A204.1 (cell line): Measurements from ENCODE around the gene CDC37L1.
A peak's percentile ranks its signal among the peaks of the same experiment; 100 is the strongest.

ENCODE experiments used
- FAIRE-seq: peaks from 2 replicates; lab custom pipeline; 2012; peaks lifted over from hg19 to GRCh38; lab: Jason Lieb, UNC

Gene CDC37L1

GRCh38 chr9:4669890-4670289 is 9.5 kb upstream of the CDC37L1 start:
- FAIRE-seq = no peak

DNA sequence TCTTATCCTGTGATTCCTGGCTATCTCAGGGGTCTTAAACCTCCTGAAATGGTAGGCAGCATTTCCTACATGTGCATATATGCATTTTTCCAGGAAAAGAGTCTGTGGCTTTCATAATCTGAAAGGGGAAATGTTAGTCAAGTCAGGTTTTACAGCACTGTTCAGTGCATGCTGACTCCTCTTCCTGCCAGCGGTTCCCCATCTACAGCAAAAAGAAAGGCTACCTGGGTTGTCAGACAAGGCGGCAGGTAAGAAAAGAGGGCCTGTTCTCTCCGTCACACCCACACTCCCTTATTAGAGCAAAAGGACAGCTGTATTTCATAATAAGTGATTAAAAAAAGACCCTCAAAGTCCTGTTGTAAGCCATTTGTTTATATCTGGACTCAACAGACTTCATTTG is 8.8 kb upstream of the CDC37L1 start:
- FAIRE-seq = no peak

- no peak for FAIRE-seq
Measured at GRCh38 chr9:4671737-4672136, 7.6 kb upstream of the CDC37L1 start.

GRCh38 chr9:4674783-4675182 is 4.6 kb upstream of the CDC37L1 start:
- no peak for FAIRE-seq

GRCh38 chr9:4677392-4677791 is 2.0 kb upstream of the CDC37L1 start:
- FAIRE-seq = no peak

DNA sequence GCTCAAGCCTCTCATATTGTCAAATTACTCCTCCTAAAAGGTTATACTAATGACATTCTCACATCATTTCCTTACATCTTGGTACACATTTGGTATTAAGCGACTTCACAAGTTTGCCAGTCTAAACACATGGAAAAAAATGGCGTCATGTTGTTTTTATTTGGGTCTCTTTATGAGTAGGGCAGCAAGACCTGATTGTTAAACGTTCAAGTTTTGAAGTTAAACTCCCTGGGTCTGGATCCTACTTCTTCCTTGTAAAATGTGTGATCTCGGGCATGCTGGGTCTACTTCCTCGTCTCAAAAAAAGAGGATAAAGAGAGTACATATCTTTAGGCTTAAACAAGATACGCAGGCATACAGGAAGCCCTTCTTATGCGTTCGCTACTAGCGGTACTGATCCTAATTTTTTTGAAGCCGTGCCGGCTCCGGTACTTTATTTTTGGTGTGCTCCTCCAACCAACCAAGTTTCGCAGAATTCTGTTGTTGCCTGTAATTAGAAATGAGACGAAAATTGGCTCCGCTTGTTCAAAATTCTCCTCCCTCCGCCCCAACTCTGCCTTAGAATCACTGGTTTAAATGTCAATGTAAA is 596 bp upstream of the CDC37L1 start:
- no peak for FAIRE-seq

DNA sequence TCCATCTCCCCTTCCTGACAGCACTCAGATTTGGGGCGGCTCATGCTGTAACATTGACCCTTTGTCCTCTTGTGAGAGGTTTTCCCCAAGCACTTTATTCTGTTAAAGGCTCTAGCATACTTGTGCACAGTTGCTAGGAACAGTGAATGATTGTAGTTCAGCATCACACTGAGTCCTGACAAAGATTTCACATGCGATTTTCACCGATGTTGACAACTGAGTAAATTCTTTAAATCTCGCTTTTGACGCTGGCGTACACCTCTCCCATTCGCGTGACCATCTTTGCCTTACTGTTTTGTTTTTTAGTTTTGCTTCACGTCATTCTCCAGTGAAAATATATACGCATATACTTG is 780 bp downstream of the CDC37L1 start:
- no peak for FAIRE-seq

DNA sequence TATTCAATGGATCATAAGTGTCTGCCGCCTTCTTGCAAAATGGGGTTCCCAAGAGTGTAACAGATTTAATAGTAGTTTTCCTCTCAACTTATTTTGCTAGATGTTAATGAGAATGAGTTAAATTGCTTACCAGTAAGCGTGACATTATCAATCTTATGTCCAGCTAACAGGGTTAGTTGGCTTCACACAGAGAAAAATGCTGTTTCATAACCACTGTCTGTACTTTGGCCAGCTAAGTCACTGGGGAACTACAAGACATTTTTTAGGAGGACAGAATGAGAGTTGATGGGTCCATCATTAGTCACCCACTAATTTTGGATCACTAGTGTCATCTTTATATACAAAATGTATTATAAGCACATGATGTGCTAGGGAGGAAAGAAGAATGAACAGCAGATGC is 1.4 kb downstream of the CDC37L1 start:
- no peak for FAIRE-seq

- no peak for FAIRE-seq
Measured at GRCh38 chr9:4684820-4685219, 5.5 kb downstream of the CDC37L1 start.

DNA sequence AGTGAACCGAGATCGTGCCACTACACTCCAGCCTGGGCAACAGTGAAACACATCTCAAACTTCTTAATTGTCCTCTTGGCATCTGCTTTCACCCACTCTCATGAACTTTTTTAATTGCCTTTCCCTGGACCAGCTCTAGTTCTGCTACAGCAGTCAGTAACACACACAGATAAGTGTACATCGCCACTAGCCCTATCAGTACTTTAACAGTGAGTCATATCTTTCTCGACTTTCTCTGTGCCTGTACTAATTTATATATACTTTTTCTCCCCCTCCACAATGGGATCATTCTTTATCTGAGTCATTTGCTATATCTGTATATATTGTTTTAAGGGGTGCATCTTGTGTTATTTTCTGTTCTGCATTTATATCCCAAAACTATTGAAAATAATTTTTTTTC is 6.7 kb downstream of the CDC37L1 start:
- no peak for FAIRE-seq

DNA sequence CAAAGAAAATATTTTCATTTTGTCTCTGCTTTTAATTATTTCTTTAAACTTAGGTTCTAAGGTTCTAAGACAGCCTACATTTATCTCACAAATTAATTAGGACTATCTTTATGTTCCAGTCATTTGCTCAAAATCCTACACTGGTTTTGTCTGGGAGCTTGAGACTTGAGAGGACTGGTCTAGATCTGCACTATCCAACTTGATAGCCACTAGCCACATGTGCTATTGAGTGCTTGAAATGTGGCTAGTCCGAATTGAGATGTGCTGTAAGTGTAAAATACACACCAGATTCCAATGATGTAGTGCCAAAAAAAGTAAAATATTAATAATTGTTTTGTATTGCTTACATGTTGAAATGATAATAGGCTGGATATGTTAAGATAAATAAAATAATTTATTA is 7.2 kb downstream of the CDC37L1 start:
- no peak for FAIRE-seq

GRCh38 chr9:4689021-4689420 is 9.7 kb downstream of the CDC37L1 start:
- no peak for FAIRE-seq

DNA sequence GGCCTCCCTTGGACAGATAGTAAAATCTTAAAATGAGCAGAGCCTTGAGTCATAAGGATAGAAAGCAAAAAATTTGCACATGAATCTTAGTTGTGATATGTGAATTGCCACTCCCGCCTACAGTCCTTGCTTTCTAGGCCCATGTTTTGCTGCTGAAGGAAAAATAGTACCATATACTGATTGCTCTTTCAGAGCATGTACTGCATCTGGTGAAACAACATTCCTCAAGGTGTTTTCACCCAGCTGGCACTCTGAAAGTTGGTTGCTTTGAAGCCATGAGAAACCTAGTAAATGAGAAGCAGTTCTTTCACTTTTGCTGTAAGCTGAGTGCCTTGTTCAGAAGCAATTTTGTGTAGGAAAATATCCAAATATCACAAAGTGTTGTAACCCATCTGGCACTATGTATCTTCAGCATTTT is 10.3 kb downstream of the CDC37L1 start:
- FAIRE-seq = no peak

- FAIRE-seq = no peak
Measured at GRCh38 chr9:4690144-4690543, 10.8 kb downstream of the CDC37L1 start.

DNA sequence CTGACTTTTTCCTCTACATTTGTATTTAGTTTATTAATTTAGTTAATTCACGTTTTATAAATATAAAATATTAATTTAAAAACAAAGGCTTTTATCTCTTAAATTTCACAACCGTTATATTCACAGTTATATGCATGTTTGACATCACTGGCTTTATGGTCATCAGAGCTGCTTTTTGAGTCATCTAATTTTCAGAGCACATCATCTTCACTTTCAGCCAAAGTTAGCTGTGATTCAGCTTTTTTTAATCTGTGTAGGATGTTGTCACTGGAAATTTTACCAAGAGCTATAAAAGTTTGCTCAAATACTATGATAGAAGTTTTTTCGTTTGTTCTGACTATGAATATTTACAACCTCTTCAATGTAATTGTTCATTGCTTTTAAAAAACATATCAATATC is 12.4 kb downstream of the CDC37L1 start:
- FAIRE-seq = peak; percentile 11

- no peak for FAIRE-seq
Measured at GRCh38 chr9:4700091-4700490, 20.7 kb downstream of the CDC37L1 start.

GRCh38 chr9:4700932-4701331 is 21.6 kb downstream of the CDC37L1 start:
- FAIRE-seq = no peak

GRCh38 chr9:4701526-4701925 is 22.2 kb downstream of the CDC37L1 start:
- no peak for FAIRE-seq

GRCh38 chr9:4704129-4704528 is 24.8 kb downstream of the CDC37L1 start:
- FAIRE-seq = no peak

DNA sequence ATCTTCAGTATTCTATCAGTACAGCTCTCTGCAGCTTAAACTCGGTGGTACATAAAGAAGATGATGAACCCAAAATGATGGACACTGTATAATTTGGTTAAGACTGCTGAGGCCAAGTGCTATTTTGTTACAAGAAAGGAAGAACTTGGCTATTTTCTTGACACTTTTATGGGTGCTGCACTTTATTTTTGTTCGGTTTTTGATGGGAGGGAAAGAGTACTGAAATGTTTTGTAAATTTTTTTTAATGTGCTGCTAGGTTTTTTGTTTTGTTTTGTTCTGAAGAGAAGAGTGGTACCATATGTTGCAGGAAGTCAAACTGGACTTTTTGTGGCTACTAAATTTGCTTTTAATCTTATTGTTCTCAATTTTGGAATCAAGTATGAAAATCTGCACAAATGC is 26.7 kb downstream of the CDC37L1 start:
- no peak for FAIRE-seq

- no peak for FAIRE-seq
Measured at GRCh38 chr9:4706971-4707622, 27.7 kb downstream of the CDC37L1 start.

GRCh38 chr9:4709380-4709779 is 30.0 kb downstream of the CDC37L1 start:
- FAIRE-seq = no peak

GRCh38 chr9:4713849-4714248 is 34.5 kb downstream of the CDC37L1 start:
- no peak for FAIRE-seq

DNA sequence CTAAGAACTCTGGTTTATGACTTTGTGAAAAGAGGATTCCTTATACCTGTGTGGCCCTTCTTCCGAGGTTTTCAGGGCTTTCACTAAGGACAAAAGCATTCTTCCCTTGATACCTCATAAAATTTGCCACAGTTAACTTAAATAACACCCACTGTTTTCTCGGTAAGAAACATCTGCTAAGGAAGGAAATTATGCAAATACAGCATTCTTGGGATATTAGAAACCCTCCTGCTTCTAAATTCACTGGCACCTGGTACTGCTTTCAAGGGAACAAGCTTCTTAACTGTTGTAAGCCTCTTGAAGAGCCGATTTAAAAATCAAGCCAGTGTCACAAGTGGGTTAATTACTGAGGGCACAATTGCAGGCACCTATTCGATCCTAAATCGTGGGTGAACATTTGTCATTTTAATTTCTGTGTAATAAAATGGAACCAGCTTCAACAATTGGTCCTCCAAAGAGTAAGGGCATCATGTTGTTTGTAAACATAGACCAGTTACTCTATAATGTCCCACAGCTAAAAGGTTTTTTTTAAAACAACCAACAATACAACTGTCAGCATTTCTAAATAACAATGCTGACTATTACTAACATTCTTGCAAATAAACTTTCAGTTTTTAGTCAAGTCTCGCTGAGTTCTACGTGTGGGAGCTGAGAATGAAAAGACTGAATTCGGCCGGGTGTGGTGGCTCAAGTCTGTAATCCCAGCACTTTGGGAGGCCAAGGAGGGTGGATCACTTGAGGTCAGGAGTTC is 35.1 kb downstream of the CDC37L1 start:
- no peak for FAIRE-seq
